K562 (cell line): ENCODE measurements around the gene MBOAT7. TPM values are rescaled to one million over a fixed set of nuclear protein-coding genes. Genes with fewer than 3 reads are reported as not detected.

ENCODE experiments used
- EP400 ChIP-seq: fragments of 450-650 bp; IDR thresholded peaks from 2 replicates; pipeline ENCODE4 v1.6.1; 2017; ENCODE audit warnings: antibody characterized with exemption, mild to moderate bottlenecking, moderate library complexity
- FOXK2 ChIP-seq, 2 experiments: fragments of 450-650 bp; IDR thresholded peaks in 1 of 2; conservative IDR thresholded peaks in 1 of 2; 2 replicates each; pipeline ENCODE4 v1.6.1; 2016; ENCODE audit warnings: low read depth in 2 of 2, mild to moderate bottlenecking in 1 of 2
- HDAC3 ChIP-seq: fragments of 450-650 bp; IDR thresholded peaks from 2 replicates; pipeline ENCODE4 v1.6.1; 2018; ENCODE audit warnings: borderline replicate concordance, mild to moderate bottlenecking, moderate library complexity; ENCODE audit not compliant: partially characterized antibody
- HMBOX1 ChIP-seq: sonication (generic); IDR thresholded peaks from 2 replicates; pipeline ENCODE4 v1.6.1; 2016
- JUNB ChIP-seq: fragments of 450-650 bp; formaldehyde crosslinking; conservative IDR thresholded peaks from 2 replicates; pipeline ENCODE4 v1.4.0; 2020; ENCODE audit warnings: mild to moderate bottlenecking
- KAT7 ChIP-seq: sonication (generic); formaldehyde crosslinking; IDR thresholded peaks from 2 replicates; pipeline ENCODE4 v1.8.0; 2022; ENCODE audit warnings: missing genetic modification reagents, mild to moderate bottlenecking, borderline replicate concordance
- MAZ ChIP-seq, 2 experiments: fragments of 450-650 bp in 1 of 2; sonication (generic) in 1 of 2; formaldehyde crosslinking; IDR thresholded peaks in 1 of 2; conservative IDR thresholded peaks in 1 of 2; 2 replicates each; pipeline versions ENCODE4 v1.4.0 to v1.5.0; 2020; ENCODE audit warnings: mild to moderate bottlenecking in 1 of 2, missing genetic modification reagents in 1 of 2
- MEIS2 ChIP-seq: fragments of 450-650 bp; IDR thresholded peaks from 2 replicates; pipeline ENCODE4 v1.6.1; 2014; ENCODE audit warnings: mild to moderate bottlenecking; ENCODE audit not compliant: partially characterized antibody
- MLLT1 ChIP-seq, 2 experiments: fragments of 450-650 bp; IDR thresholded peaks; 2 replicates each; pipeline ENCODE4 v1.6.1; 2016
- MTA3 ChIP-seq: fragments of 450-650 bp; formaldehyde crosslinking; IDR thresholded peaks from 2 replicates; pipeline ENCODE4 v1.6.1; 2017; ENCODE audit warnings: mild to moderate bottlenecking, borderline replicate concordance
- NFIX ChIP-seq: fragments of 250-450 bp; sonication (Bioruptor Pico); IDR thresholded peaks from 2 replicates; pipeline ENCODE4 v1.4.0; 2020; ENCODE audit warnings: low read depth, mild to moderate bottlenecking, moderate library complexity
- POLR2AphosphoS5 ChIP-seq: IDR thresholded peaks from 2 replicates; pipeline ENCODE4 v1.6.1; 2011; ENCODE audit warnings: mild to moderate bottlenecking, low read depth, low read length, moderate library complexity; ENCODE audit not compliant: control insufficient read depth, insufficient read depth
- TAF1 ChIP-seq: IDR thresholded peaks from 2 replicates; pipeline ENCODE4 v1.6.1; 2011; ENCODE audit warnings: mild to moderate bottlenecking, low read length, moderate library complexity; ENCODE audit not compliant: insufficient read depth, control insufficient read depth, severe bottlenecking; ENCODE audit errors: extremely low read depth
- TCF3 ChIP-seq: sonication (generic); formaldehyde crosslinking; IDR thresholded peaks from 2 replicates; pipeline ENCODE4 v1.4.0; 2020; ENCODE audit warnings: mild to moderate bottlenecking, missing genetic modification reagents
- TCF7 ChIP-seq: sonication (generic); IDR thresholded peaks from 2 replicates; pipeline ENCODE4 v1.6.1; 2016; ENCODE audit warnings: antibody characterized with exemption, borderline replicate concordance
- TEAD2 ChIP-seq: fragments of 450-650 bp; IDR thresholded peaks from 2 replicates; pipeline ENCODE4 v1.6.1; 2016; ENCODE audit warnings: missing genetic modification characterization, control low read depth, missing compliant biosample characterization
- VEZF1 ChIP-seq: fragments of 200-800 bp; sonication (Bioruptor generic); IDR thresholded peaks from 2 replicates; pipeline ENCODE4 v1.6.1; 2017; ENCODE audit warnings: missing genetic modification characterization, missing compliant biosample characterization
- ZFP36 ChIP-seq: fragments of 150-350 bp; IDR thresholded peaks from 2 replicates; pipeline ENCODE4 v1.6.1; 2018; ENCODE audit warnings: low read length, low read depth; ENCODE audit not compliant: partially characterized antibody
- polyA plus RNA-seq, 8 experiments: library from polyadenylated mRNA; depleted of rRNA in 4 of 8; stranded (reverse) in 5 of 8; unstranded in 3 of 8; fragments of >200 nt; fragmentation: Nextera tagmentation in 2 of 8; fragmentation: Illumina TruSeq in 1 of 8; extraction: Ambion mirVana in 2 of 8; extraction: Trizol in 1 of 8; gene quantifications; 2 replicates each; pipeline versions ENCODE4 v1.2.1 to v1.2.3, GENCODE V29; 2011 to 2014; ENCODE audit warnings: inconsistent platforms in 1 of 8, missing spikeins in 1 of 8
- total RNA-seq, 7 experiments: library from RNA; depleted of rRNA in 6 of 7; stranded (reverse); fragments of >200 nt in 6 of 7; fragmentation: Illumina TruSeq in 2 of 7; extraction: Trizol in 2 of 7; gene quantifications; 2 replicates each; pipeline versions ENCODE4 v1.2.1 to v1.2.3, GENCODE V29; 2011 to 2021; ENCODE audit warnings: low replicate concordance in 1 of 7
- TF ChIP-seq, protein P1 (sequence below): fragments of 450-650 bp; formaldehyde crosslinking; IDR thresholded peaks from 2 replicates; pipeline ENCODE4 v1.4.0; 2020; ENCODE audit warnings: mild to moderate bottlenecking, moderate library complexity
- TF ChIP-seq, protein P2 (sequence below): fragments of 250-450 bp; sonication (Bioruptor Pico); IDR thresholded peaks from 2 replicates; pipeline ENCODE4 v1.5.0; 2021

The MBOAT7 gene
- total and polyA plus RNA-seq, 9 of the 15 experiments (the other 6 are each of a cell fraction or from before 2014, with no cell fraction given): 1.4 to 153 (median 56.1) TPM

- TF ChIP-seq TAF1 (peak; percentile 30), NFIX (CRISPR knock-in tag) (no peak), JUNB (CRISPR knock-in tag) (no peak), VEZF1 (CRISPR knock-in tag) (peak; percentile 75), KAT7 (CRISPR knock-in tag) (peak; percentile 63; the same call in 1 of the 2 replicates), MTA3 (peak; percentile 71; the same call in 1 of the 2 replicates), TCF7 (no peak), HMBOX1 (peak; percentile 99), MLLT1 (IDR thresholded peaks at IDR 0.05) (peak in 1 of 2 experiments; percentile 85; a peak in 2 of 4 replicates), HDAC3 (peak; percentile 52), TCF3 (CRISPR knock-in tag) (peak; percentile 89), EP400 (peak; percentile 43; the same call in 1 of the 2 replicates), TEAD2 (tag) (no peak), MEIS2 (peak; percentile 70), ZFP36 (peak; percentile 44), FOXK2 (conservative IDR thresholded peaks at IDR 0.05 in 1 of 2, IDR thresholded peaks at IDR 0.05 in 1 of 2; ENCODE audit: low read depth in 2 of 2) (peak; percentile 69 to 77; a peak in 3 of 4 replicates), MAZ (CRISPR knock-in tag; conservative IDR thresholded peaks at IDR 0.05 in 1 of 2, IDR thresholded peaks at IDR 0.05 in 1 of 2) (peak; percentile 23 to 52; a peak in 1 of 4 replicates), POLR2AphosphoS5 (peak; percentile 88)
- TF ChIP-seq, protein P1, sequence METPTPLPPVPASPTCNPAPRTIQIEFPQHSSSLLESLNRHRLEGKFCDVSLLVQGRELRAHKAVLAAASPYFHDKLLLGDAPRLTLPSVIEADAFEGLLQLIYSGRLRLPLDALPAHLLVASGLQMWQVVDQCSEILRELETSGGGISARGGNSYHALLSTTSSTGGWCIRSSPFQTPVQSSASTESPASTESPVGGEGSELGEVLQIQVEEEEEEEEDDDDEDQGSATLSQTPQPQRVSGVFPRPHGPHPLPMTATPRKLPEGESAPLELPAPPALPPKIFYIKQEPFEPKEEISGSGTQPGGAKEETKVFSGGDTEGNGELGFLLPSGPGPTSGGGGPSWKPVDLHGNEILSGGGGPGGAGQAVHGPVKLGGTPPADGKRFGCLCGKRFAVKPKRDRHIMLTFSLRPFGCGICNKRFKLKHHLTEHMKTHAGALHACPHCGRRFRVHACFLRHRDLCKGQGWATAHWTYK (CRISPR knock-in tag): peak; percentile 59
- TF ChIP-seq, protein P2, sequence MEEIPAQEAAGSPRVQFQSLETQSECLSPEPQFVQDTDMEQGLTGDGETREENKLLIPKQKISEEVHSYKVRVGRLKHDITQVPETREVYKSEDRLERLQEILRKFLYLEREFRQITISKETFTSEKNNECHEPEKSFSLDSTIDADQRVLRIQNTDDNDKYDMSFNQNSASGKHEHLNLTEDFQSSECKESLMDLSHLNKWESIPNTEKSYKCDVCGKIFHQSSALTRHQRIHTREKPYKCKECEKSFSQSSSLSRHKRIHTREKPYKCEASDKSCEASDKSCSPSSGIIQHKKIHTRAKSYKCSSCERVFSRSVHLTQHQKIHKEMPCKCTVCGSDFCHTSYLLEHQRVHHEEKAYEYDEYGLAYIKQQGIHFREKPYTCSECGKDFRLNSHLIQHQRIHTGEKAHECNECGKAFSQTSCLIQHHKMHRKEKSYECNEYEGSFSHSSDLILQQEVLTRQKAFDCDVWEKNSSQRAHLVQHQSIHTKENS (CRISPR knock-in tag): no peak
These were observed 20.6 kb upstream of the MBOAT7 start (continued) for GRCh38 chr19:54209811-54210494.
